NCI-H748 (cell line): ENCODE results near the gene SIL1.
"Not testable (repeated sequence)": the region's sequence is repeated elsewhere in the genome, so short reads cannot be mapped to it uniquely, and the experiment has no call there.

Source experiments
- DNase-seq: peaks from one replicate; lab custom pipeline; 2025; ENCODE audit not compliant: unreplicated experiment; lab: John Stamatoyannopoulos, UW

Gene SIL1

GRCh38 chr5:139197710-139198669 lies at the start of gene SIL1:
SIL1 (minus strand) TSS chr5:139198368; CDS start chr5:139127843, 70,525 bp downstream.
- peak; percentile 96 for DNase-seq

GRCh38 chr5:139246394-139246793 lies 48.2 kb upstream of the SIL1 start:
- no peak for DNase-seq

- no peak for DNase-seq
These were observed 47.6 kb upstream of the SIL1 start for GRCh38 chr5:139245637-139246339.

DNA sequence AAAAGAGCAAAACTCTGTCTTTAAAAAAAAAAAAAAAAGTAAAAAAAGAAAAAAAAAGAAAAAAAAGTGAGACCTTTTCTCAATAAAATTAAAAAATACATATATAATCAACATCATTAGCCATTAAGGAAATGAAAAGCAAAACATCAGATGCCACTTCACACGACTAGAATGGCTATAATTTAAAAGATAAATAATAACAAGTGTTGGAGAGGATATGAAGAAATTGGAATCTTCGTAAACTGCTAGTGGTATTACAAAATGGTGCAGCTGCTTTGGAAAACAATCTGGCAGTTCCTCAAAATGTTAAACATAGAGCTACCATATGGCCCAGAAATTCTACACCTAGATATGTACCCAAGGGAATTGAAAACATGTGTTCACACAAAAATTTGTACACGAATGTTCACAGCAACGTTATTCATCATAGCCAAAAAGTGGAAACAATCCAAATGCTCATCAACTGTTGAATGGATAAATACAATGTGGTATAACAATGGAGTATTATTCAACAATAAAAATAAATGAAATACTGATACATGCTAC lies 45.3 kb upstream of the SIL1 start:
- no peak for DNase-seq

DNA sequence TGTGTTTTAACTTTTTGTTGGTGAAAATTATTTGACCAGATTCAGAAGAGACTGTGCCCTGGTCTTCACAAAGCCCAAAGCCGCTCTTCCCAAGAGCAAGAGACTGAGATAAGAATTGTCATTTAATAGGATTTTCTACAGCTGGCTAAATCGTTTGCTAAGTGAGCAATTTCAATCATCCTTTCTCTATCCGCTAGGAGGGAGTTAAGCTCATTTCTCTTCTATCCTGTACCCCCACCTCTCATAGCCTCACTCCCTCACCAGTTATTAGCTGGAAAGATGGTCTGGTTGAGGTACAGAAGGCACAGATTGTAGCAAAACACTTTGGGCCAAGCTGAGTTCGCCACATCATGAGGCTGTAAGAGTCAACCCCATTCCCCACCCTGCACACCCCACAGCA lies 43.0 kb upstream of the SIL1 start:
- DNase-seq, result no peak

GRCh38 chr5:139236479-139236878 lies 38.3 kb upstream of the SIL1 start:
- DNase-seq, result no peak

GRCh38 chr5:139232147-139232724 lies 34.1 kb upstream of the SIL1 start:
- no peak for DNase-seq

DNA sequence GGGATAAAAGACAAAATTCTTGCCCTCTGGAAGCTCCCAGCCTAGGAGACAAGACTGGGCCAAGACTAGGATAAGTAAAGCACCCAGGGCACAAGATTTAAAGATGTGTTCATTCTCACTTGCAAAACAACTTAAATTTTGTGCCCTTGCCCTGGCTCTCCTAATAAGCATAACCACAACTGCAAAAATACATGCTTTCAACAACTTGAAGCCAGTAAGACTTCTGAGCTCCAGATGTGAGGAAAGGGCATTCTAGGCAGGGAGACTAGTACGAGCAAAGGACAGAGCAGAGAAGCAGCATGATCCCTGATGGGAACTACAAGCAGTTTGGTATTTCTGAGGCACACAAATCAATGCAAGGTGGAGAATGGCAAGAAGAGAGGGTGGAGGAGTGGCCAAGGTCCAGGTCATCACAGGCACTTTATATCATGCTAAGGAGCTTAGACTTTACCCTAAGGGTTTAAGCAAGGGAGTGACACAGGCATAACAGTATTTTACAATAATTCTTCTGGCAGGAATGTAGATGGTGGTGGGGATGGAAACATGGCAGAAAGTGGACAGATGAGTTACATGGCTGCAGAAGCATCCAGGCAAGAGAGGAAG lies 30.1 kb upstream of the SIL1 start:
- DNase-seq, result no peak

DNA sequence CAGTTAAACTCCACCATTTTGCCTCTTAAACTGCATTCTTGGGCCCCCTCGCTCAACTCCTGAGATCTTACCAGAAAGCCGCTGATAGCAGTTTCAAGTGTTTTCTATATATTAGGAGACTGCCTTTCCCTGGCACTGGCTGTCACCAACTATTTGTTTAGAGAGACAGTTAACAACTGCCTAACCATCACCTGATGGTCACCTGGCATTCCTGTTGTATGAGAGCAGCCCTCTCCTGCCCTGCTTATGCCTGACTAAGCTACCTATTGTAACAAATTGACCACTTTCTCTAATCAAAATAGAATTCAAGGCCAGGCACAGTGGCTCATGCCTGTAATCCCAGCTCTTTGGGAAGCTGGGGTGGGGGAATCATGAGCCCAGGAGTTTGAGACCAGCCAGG lies 28.0 kb upstream of the SIL1 start:
- DNase-seq, result no peak

DNA sequence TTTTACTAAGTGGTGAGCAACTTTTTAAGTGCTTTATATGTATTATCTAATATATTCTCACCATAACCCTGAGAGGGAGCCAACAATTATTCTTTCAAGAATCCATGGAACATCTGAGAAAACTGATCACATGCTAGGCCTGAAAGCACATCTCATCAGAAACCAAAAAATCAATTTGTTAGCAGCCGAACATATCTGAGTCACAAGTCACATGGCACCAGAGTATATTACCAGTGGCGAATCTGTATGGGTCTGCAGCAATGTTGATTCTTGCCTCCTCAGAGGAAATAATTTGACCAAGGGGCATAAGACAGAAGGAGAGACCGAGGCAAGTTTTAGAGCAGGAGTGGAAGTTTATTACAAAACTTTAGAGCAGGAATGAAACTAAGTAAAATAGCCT lies 25.3 kb upstream of the SIL1 start:
- no peak for DNase-seq

GRCh38 chr5:139222346-139222745 lies 24.2 kb upstream of the SIL1 start:
- DNase-seq, result peak; percentile 45

DNA sequence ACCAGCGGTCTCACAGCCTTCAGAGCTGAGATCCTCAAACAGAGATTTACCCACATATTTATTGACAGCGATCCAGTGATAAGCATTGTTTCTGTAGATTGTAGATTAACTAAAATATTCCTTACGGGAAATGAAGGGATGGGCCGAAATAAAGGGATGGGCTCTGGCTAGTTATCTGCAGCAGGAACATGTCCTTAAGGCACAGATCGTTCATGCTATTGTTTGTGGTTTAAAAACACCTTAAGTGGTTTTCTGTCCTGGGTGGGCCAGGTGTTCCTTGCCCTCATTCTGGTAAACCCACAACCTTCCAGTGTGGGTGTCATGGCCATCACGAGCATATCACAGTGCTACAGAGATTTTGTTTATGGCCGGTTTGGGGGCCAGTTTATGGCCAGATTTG lies 19.9 kb upstream of the SIL1 start:
- not testable (repeated sequence) for DNase-seq

- DNase-seq, result no peak
These were observed 17.2 kb upstream of the SIL1 start for GRCh38 chr5:139215107-139215975.

DNA sequence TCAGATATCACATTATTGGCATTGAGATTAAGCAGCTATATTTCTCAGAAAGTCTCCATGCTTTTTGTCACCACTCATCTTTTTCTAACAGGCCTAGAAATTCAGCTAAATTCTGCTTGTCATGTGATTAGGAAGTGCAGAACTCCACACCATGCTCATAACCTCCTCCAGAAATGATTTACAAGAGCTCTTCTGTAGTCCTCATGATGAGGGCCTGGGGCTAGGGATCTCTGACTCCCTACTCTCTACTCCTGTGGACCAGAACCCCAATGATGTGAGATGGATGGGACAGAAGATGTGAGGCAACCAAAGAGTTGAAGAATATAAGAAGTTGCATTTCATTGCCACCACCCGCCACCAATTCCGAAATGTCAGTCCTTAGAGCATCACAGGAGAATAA lies 16.5 kb upstream of the SIL1 start:
- DNase-seq, result no peak

- DNase-seq, result no peak
These were observed 14.7 kb upstream of the SIL1 start for GRCh38 chr5:139212906-139213305.

DNA sequence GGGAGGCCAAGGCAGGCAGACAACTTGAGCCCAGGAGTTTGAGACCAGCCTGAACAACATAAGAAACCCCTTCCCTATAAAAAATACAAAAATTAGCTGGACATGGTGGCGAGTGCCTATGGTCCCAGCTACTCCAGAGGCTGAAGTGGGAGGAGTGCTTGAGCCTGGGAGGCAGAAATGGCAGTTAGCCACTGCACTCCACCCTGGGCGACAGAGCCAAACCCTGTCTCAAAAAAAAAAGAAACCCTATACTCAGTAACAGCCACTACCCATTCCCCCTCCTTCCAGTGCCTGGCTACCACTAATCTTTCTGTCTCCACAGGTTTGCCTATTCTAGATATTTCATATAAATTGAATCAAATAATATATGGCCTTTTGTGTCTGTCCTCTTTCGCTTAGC lies 14.3 kb upstream of the SIL1 start:
- DNase-seq, result no peak

- peak; percentile 87 for DNase-seq
These were observed 12.4 kb upstream of the SIL1 start for GRCh38 chr5:139210585-139210984.

- DNase-seq, result no peak
These were observed 9.3 kb upstream of the SIL1 start for GRCh38 chr5:139207297-139208000.

- no peak for DNase-seq
These were observed 7.4 kb upstream of the SIL1 start for GRCh38 chr5:139205586-139205985.

DNA sequence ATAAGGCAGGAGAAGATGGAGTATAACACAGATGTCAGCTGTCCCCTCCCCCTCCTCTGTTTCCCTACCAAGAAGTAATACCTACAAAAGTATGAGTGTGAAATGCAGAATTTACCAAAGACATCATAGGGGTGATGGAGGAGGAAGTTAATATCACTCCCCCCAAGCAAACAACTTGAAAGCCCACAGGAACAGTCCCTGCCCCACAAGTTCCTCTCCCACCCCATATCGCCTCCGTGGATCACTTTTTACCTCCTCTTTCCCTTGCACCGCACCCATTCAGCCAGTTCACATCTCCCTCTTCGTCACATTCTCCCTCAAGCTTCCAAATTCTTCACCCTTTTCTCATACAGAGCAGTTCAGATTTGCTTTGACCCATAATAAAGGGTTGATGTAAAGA lies 7.0 kb upstream of the SIL1 start:
- DNase-seq, result no peak
